Measurements from ENCODE around the gene FARP1.

Gene FARP1

GRCh38 chr13:98462946-98463345 lies 320.1 kb downstream of the FARP1 start:
- no peak for DNase-seq (ENCODE audit: low spot score)

GRCh38 chr13:98466634-98467236 lies 323.8 kb downstream of the FARP1 start:
- DNase-seq (ENCODE audit: low spot score) = peak; percentile 52

GRCh38 chr13:98467263-98467985 lies 324.5 kb downstream of the FARP1 start:
- no peak for DNase-seq (ENCODE audit: low spot score)

DNA sequence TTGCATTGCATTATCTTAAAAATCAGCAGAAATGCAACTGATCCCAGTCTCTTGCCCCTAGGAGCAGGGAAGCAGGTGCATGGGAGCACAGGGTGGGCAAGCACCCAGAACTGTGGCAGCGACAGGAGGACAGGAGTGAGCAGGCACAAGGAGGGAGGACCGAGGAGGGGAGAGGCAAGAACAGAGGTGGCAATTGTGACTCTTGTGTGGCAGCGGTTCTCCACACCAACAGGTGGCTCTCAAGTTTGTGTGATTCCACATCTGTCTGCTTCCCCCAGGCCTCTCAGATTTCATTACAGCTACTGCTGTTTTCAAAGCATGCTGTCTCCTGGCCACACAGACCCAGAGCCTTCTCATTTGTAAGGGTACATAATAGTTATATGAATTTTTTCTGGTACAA lies 325.5 kb downstream of the FARP1 start:
- no peak for DNase-seq (ENCODE audit: low spot score)

GRCh38 chr13:98468929-98469328 lies 326.0 kb downstream of the FARP1 start:
- DNase-seq (ENCODE audit: low spot score) = no peak

- no peak for DNase-seq (ENCODE audit: low spot score)
Measured at GRCh38 chr13:98470920-98471319, 328.0 kb downstream of the FARP1 start.

- no peak for DNase-seq (ENCODE audit: low spot score)
Measured at GRCh38 chr13:98471934-98472333, 329.0 kb downstream of the FARP1 start.

DNA sequence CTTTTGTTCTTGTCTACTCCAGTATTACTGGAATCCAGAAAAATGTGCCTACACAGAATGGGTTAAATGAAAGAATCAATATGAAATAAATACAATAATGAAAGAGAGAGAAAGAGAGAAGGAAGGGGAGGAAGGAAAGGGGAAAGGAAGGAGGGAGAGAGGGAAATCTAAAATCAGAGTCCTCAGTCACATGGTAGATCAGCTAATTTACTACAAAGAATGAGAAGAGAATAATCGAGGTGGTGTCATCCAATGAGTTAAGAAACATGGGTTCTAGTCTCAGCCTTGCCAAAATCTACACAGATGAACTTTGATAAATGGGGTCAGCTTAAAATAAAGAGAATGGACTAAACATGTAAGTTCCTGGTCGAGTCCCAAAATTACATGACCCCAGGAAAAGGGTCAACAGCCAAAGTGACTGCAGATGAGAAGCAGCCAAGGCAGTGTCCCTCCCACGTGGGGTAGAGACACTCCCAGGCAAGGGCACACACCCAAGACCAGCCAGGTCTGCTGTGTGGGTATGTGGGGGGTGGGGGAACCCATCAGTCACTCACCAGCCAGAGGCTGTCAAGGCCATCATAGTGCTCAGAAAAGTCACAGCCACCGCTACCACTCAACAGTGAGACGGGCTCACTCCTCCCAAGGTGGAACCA lies 330.4 kb downstream of the FARP1 start:
- DNase-seq (ENCODE audit: low spot score) = no peak

DNA sequence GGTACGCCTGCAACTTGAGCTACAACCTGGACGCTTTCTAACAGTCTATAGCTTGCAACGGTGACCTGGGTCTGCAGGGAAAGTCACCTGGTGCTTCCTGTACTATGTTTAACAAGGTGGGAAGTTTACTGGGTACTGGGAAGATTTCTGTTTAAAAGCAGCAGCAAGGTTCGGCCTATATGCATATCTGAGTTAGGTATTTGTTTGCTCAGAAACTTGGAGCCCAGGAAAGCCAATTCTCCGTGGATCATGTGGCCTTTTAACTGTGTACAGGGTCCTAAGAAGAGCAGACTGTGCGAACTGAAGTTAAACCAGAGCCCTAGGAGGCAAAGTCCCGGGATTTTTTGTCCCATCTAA lies 330.9 kb downstream of the FARP1 start:
- DNase-seq (ENCODE audit: low spot score) = no peak

DNA sequence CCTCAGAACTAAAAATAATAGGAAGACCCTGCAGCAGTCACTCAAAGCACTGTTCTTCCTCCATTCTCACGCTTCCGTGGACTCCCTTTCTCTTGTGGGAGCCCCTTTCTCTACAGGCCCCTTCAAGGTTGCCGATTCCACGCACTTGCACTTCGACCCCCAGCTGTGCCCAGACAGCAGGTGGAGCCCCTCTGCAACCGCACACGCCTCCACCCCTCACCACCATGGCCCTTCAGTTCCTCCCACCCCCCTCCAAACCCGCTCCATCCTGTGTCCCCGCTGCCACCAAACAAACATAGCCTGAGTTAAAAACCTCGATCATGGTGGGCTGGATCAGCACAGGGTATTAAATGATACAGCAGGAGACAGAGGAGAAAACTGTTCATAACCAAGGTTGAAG lies 331.4 kb downstream of the FARP1 start:
- DNase-seq (ENCODE audit: low spot score) = no peak

DNA sequence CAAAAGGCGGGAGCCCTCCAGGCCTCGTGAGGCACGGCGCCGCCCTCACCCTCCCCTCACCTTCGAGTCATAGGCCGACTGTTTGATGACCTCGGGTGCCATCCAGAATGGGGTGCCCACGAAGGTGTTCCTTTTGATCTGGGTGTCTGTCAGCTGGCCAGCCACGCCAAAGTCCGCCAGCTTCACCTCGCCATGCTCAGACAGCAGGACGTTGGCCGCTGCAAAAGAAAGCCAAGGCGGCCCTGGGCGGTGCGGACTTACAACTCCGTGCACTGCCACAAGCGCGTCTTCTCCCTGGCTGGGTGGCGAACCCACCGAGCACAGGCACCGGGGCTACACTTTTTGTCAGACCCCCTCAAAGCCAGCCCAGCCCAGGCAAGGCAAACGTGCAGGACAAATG lies 331.9 kb downstream of the FARP1 start:
- DNase-seq (ENCODE audit: low spot score) = no peak

DNA sequence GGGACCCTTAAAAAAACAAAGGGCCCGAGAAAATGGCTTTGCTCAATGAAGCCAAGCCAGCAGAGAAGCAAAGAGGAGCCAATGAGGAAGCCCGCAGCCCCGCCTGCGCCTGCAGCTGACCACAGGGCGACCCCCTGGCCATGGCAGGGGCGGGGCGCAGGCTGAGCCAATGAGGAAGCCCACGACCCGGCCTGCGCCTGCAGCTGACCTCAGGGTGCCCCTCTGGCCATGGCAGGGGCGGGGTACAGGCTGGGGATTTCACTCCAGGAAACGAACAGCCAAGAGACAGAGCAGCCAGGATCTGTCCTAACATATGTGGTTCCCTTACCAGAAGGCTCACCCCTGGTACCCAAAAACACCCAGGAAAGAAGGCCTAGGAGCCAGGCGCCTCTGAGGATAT lies 332.6 kb downstream of the FARP1 start:
- no peak for DNase-seq (ENCODE audit: low spot score)

DNA sequence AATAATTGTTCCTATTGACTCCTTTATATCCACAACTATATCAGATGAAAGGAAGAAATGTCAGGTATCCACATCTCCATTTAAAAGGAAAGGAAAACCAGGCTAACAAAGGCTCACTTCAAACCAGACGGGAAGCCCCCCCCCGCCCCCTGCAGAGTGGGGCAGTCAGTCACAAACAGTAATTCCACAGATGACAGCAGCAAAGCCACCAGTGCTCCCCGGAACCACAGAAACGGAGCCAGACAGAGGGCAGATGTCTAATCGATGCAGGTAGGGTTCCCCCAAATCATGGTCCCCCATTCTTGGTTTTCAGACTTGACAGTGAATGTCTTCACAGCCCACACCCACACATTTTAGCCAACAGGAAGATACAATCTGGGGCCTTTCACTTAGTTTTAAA lies 333.2 kb downstream of the FARP1 start:
- DNase-seq (ENCODE audit: low spot score) = no peak

DNA sequence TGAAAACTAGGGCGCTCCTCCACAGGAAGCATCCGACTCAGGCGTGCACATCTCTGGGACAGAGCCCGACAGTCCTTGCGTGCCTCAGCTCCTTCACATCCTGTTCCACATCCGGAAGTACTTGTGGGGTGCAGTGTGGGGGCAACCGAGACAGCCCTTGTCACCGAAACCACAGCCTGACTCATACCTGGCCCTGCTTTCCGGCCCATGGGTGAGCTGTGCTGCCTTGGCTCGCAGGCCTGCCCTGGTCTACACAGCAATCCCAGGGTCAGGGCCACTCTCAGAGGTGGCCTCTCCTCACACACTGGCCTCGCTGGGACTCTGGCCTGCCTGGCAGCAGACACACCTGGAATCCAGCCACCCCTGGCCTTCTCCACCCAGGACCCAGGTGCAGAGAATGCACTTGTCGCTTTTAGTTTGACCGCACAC lies 333.7 kb downstream of the FARP1 start:
- no peak for DNase-seq (ENCODE audit: low spot score)

DNA sequence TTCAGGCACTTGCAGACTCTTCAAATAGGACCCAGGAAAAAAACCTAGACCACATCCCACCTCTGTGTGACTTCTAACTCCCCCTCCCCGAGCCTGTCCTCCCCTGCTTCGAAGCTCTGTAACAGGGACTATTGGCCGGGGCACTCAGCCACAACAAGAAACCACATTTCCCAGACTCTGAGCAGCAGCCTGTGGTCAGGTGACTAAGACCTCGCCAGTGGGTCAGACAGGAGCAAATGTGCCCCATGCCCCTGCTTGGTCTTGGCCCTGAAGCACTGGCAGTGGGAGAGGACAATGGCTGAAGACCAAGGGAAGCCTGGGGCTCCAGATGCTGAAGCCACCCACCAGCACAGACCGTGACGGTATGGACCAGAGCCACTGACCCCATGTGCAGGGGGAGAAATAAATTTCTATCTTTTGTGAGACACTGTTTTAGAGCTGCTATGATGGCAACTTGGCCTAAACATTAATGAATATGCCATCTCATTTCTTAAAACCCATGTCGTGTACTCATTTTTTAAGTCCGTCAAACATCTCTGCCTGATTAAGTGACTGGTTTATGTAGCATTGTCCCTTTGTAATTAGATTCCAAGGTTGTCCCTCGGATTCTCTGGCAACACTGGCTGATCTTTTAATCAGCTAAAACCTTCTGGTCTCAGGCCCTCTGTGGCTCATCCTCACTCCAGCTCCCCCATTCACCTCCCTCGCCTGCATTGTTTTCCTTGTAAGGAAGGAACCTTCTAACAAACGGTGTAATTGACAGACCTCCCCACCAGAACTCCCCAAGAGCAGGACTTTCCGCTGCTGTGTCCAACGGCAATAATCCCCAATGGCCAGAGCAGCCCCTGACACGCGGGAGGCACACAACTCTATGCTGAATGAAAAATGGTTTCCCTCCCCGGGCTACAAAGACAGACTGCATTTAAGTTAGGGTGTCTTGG lies 335.6 kb downstream of the FARP1 start:
- no peak for DNase-seq (ENCODE audit: low spot score)

- no peak for DNase-seq (ENCODE audit: low spot score)
Measured at GRCh38 chr13:98479496-98480003, 336.7 kb downstream of the FARP1 start.

DNA sequence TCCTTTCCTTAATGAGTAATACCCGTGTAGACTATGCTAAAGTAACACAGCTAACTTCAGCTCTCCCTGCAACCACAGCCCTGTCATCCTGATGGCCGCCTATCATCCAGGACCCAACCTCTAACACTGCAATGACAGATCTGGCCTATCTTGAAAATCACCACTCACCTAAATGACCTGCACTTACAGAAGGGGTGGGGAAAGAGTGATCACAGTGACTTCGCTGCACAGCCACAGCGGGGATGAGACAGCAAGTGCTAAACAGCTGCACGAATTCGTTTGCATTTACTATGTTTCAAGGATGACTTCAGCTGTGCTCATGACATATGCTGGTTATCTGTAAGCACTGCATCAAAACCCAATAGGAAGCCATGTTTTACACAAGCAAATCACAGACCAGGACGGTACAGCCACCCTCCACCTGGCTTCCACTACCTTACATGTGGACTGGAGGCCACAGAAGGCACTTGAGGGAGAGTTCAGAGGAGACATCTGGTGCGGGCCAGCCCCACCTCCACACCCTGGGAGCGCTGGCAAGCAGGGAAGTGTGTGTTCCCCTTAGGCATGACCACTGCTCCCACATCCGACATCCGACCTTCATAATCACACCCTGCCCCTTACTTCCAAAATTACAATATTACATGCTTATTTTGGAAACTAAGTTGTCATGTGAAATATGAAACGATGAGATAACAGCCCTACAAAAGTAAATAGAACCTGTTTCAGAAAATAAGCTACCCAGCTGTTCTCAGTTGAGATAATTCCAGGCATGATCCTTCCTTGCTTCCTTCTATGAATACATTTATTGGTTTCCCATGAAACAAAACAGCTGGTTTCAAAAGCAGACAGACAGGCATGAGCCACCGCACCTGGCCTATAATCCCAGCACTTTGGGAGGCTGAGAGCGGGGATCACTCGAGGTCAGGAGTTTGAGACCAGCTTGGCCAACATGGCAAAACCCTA lies 338.3 kb downstream of the FARP1 start:
- DNase-seq (ENCODE audit: low spot score) = no peak

DNA sequence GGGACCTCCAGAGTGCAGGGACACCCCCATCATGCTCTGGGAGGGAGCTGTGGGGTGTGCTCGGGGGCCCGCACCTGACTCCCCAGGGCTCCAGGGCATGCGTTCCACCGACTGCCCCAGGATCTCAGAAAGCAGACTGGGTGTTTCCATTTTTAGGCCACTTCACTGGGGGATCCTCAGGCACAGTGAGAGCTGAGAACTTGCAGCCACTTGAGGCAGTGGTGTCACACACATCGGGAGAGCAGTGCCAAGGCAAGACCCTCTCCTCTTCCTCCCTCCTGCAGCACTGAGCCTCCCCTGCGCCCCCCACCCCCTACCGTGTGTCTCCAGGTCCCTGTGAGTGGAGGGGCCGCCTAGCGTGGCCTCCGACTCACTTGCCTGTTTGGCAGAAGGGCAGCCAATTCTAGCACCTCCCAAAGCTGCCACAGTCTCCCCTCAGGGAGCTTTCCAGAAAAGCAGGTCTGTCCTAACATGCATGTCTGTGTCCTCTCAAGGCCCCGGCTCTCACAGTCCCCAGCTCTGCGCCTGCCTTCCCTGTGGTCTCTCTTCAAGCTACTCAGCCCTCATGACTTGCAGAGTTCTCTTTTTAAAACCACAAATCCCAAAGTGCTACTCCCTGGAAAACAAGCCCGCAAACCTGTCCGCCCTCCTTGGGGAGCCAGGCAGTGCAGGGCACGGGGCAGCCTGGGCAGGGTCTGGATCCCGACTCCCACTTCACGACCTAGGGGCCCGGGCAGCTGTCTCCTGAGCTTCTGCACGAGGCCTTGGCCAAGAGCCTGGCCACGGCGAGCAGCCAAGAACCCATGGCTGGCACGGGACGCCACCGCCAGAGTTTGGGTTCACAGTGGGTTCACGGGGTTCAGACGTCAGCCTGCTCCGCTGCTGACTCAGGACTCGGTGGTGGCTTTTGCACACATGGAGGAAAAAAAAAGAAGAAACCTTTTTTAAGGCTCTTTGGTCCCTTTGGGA lies 339.9 kb downstream of the FARP1 start:
- no peak for DNase-seq (ENCODE audit: low spot score)

GRCh38 chr13:98483601-98484288 lies 340.9 kb downstream of the FARP1 start:
- no peak for DNase-seq (ENCODE audit: low spot score)

Data from HuH-7.5 (cell line).